HepG2 (cell line): ENCODE results near the gene BATF2. TPM values are rescaled to one million over a fixed set of nuclear protein-coding genes. Genes with fewer than 3 reads are reported as not detected.

Source experiments
- ATAC-seq: fragments of 200-7000 bp; cut with Tn5 transposase; 3 replicates; pipeline ENCODE4 v1.9.1; 2020; ENCODE audit warnings: mild to moderate bottlenecking, moderate library complexity
- BruUV-seq: library from RNA; stranded (reverse); fragments of 400-500 nt; replicated peaks from 2 replicates; lab custom pipeline; 2021; lab: Mats Ljungman, UMichigan
- CTCF ChIA-PET: fragments of 300-600 bp; formaldehyde crosslinking; extraction: SDS; loops from one replicate; lab custom pipeline; 2021; ENCODE audit warnings: low total read pairs, inconsistent platforms, low intra/inter-chr PET ratio; lab: Yijun Ruan, JAX
- POLR2A ChIA-PET: fragments of 350-600 bp; sonication (Branson Sonifier 250); formaldehyde crosslinking; loops from one replicate; lab custom pipeline; 2020; ENCODE audit warnings: antibody characterized with exemption, inconsistent platforms; lab: Yijun Ruan, JAX
- DNase-seq: peaks from one replicate; pipeline ENCODE4 v3.0.0-alpha.2; 2015; ENCODE audit warnings: low spot score
- FAIRE-seq: peaks from 3 replicates; lab custom pipeline; 2011; peaks lifted over from hg19 to GRCh38; lab: Jason Lieb, UNC
- H2AFZ ChIP-seq: one replicate; pipeline ENCODE4 v1.6.1; 2011; ENCODE audit warnings: low read length, inconsistent platforms
- H3K27ac ChIP-seq: fragments of 300-600 bp; 3 replicates; pipeline ENCODE4 v1.8.0; 2011; ENCODE audit warnings: mixed run types, mild to moderate bottlenecking, mixed read lengths, low read length, inconsistent platforms; ENCODE audit not compliant: insufficient read depth; ENCODE audit errors: extremely low read length
- H3K27me3 ChIP-seq, 2 experiments: fragments of 200-600 bp in 1 of 2; 2 replicates in 1 of 2; 3 replicates in 1 of 2; pipeline versions ENCODE4 v1.6.0 to v1.8.0; 2011; ENCODE audit warnings: low read length in 2 of 2, mild to moderate bottlenecking in 2 of 2, moderate library complexity in 2 of 2, inconsistent platforms in 1 of 2; ENCODE audit not compliant: insufficient read depth in 2 of 2, control insufficient read depth in 1 of 2
- H3K36me3 ChIP-seq, 2 experiments: fragments of 200-600 bp in 1 of 2; replicated peaks in 1 of 2; 2 replicates in 1 of 2; 3 replicates in 1 of 2; pipeline versions ENCODE4 v1.5.1 to v1.8.0; 2011; ENCODE audit warnings: low read length in 2 of 2, inconsistent platforms in 1 of 2; ENCODE audit not compliant: insufficient read depth in 2 of 2, control insufficient read depth in 1 of 2
- H3K4me1 ChIP-seq: 2 replicates; pipeline ENCODE4 v1.5.1; 2012; ENCODE audit warnings: low read length, inconsistent platforms; ENCODE audit not compliant: insufficient read depth
- H3K4me2 ChIP-seq: 2 replicates; pipeline ENCODE4 v1.6.0; 2011; ENCODE audit warnings: low read depth, low read length, inconsistent platforms
- H3K4me3 ChIP-seq, 3 experiments: fragments of 200-600 bp in 1 of 3; sonication (generic), shearing (Covaris generic) in 1 of 3; replicated peaks in 1 of 3; 2 replicates each; pipeline ENCODE4 v1.5.1; 2011 to 2016; ENCODE audit warnings: low read length in 3 of 3, inconsistent platforms in 2 of 3, low read depth in 2 of 3, mild to moderate bottlenecking in 2 of 3, control low read depth in 1 of 3, mixed read lengths in 1 of 3; ENCODE audit not compliant: insufficient read depth in 1 of 3
- H3K79me2 ChIP-seq: one replicate; pipeline ENCODE4 v1.6.1; 2011; ENCODE audit warnings: low read length, inconsistent platforms; ENCODE audit not compliant: insufficient read depth
- H3K9ac ChIP-seq: 2 replicates; pipeline ENCODE4 v1.6.0; 2011; ENCODE audit warnings: mild to moderate bottlenecking, low read depth, low read length, inconsistent platforms; ENCODE audit not compliant: insufficient read depth
- H3K9me3 ChIP-seq: 2 replicates; pipeline ENCODE4 v1.5.1; 2012; ENCODE audit warnings: mild to moderate bottlenecking, low read length
- H4K20me1 ChIP-seq: 2 replicates; pipeline ENCODE4 v1.6.0; 2011; ENCODE audit warnings: inconsistent platforms, mild to moderate bottlenecking, low read length, moderate library complexity; ENCODE audit not compliant: insufficient read depth
- DRAP1 ChIP-seq: IDR thresholded peaks from 2 replicates; pipeline ENCODE4 v1.6.1; 2016; ENCODE audit warnings: missing genetic modification reagents, missing compliant biosample characterization
- HDAC1 ChIP-seq: sonication (generic); formaldehyde crosslinking; IDR thresholded peaks from 2 replicates; pipeline ENCODE4 v1.5.1; 2020; ENCODE audit warnings: mild to moderate bottlenecking, missing genetic modification reagents
- HNF1B ChIP-seq: sonication (generic); formaldehyde crosslinking; IDR thresholded peaks from 2 replicates; pipeline ENCODE4 v1.5.1; 2020; ENCODE audit warnings: mild to moderate bottlenecking, moderate library complexity, missing genetic modification reagents
- MAFF ChIP-seq: IDR thresholded peaks from 2 replicates; pipeline ENCODE4 v1.6.1; 2011; ENCODE audit warnings: low read depth, low read length, improper control_type of control experiment
- MAFK ChIP-seq, 2 experiments: IDR thresholded peaks in 1 of 2; conservative IDR thresholded peaks in 1 of 2; 2 replicates each; pipeline ENCODE4 v1.6.1; 2011; ENCODE audit warnings: improper control_type of control experiment in 2 of 2, low read length in 2 of 2
- MTERF4 ChIP-seq: sonication (generic); formaldehyde crosslinking; IDR thresholded peaks from 2 replicates; pipeline ENCODE4 v1.8.0; 2023; ENCODE audit warnings: mild to moderate bottlenecking, missing genetic modification reagents
- NFYB ChIP-seq: sonication (generic); formaldehyde crosslinking; IDR thresholded peaks from 2 replicates; pipeline ENCODE4 v1.4.0; 2020; ENCODE audit warnings: missing genetic modification reagents
- NKX3-1 ChIP-seq: sonication (generic); formaldehyde crosslinking; IDR thresholded peaks from 2 replicates; pipeline ENCODE4 v1.5.0; 2020; ENCODE audit warnings: missing genetic modification reagents
- RARA ChIP-seq: IDR thresholded peaks from 2 replicates; pipeline ENCODE4 v1.6.1; 2016; ENCODE audit warnings: missing genetic modification reagents, missing compliant biosample characterization
- TCF7 ChIP-seq: sonication (generic); IDR thresholded peaks from 2 replicates; pipeline ENCODE4 v1.6.1; 2016; ENCODE audit warnings: antibody characterized with exemption, low read depth
- ZNF256 ChIP-seq: sonication (generic); formaldehyde crosslinking; conservative IDR thresholded peaks from 2 replicates; pipeline ENCODE4 v1.4.0; 2020; ENCODE audit warnings: missing genetic modification reagents
- ZNF362 ChIP-seq: sonication (generic); formaldehyde crosslinking; IDR thresholded peaks from 2 replicates; pipeline ENCODE4 v1.4.0; 2020; ENCODE audit warnings: missing genetic modification reagents, mild to moderate bottlenecking, borderline replicate concordance
- ZNF569 ChIP-seq: sonication (generic); formaldehyde crosslinking; IDR thresholded peaks from 2 replicates; pipeline ENCODE4 v1.5.0; 2020; ENCODE audit warnings: mild to moderate bottlenecking, missing genetic modification reagents, moderate library complexity, borderline replicate concordance
- ZNF720 ChIP-seq: sonication (generic); formaldehyde crosslinking; IDR thresholded peaks from 2 replicates; pipeline ENCODE4 v1.4.0; 2020; ENCODE audit warnings: missing genetic modification reagents
- WGBS: methylation state at CpG from one replicate; pipeline ENCODE4 v1.1.6; 2017; ENCODE audit warnings: low lambda C conversion rate; 5-methylcytosine and 5-hydroxymethylcytosine counted together
- in situ Hi-C: cut with HindIII; loops from 2 replicates; pipeline ENCODE4 v1.10.0; 2017; ENCODE audit warnings: low pct_unique_long_range_greater_than_20kb; ENCODE audit not compliant: extremely low pct_ligation_motif_present
- intact Hi-C: fragments of 100-400 bp; cut with micrococcal nuclease; formaldehyde crosslinking; loops from one replicate; pipeline ENCODE4 v1.10.0; 2022; ENCODE audit not compliant: unreplicated experiment
- polyA plus RNA-seq, 8 experiments: library from polyadenylated mRNA; depleted of rRNA in 3 of 8; stranded (reverse) in 7 of 8; unstranded in 1 of 8; fragments of >200 nt; fragmentation: Illumina TruSeq in 4 of 8; extraction: Trizol in 4 of 8; gene quantifications; 2 replicates each; pipeline versions ENCODE4 v1.2.1 to v1.2.3, GENCODE V29; 2011 to 2016; ENCODE audit warnings: low read depth in 4 of 8, missing spikeins in 1 of 8, mixed read lengths in 1 of 8; ENCODE audit not compliant: insufficient read depth in 1 of 8
- total RNA-seq, 5 experiments: library from RNA; depleted of rRNA; stranded (reverse); fragments of >200 nt; fragmentation: Illumina TruSeq; extraction: Trizol; gene quantifications; 2 replicates each; pipeline ENCODE4 v1.2.3, GENCODE V29; 2016; ENCODE audit warnings: low read depth in 1 of 5

The BATF2 gene
- total and polyA plus RNA-seq, 2 of the 13 experiments (the other 11 are each of a cell fraction or from before 2014, with no cell fraction given): 2.8 to 3.9 TPM

GRCh38 chr11:64990222-64990923 is 6.4 kb downstream of the BATF2 start:
- ChIA-PET POLR2A (interaction anchor here (2.4 kb wide), 1 partner anchor 8 kb away, joined by 9 read pairs; no protein-coding TSS in a partner anchor), CTCF (no interaction called here)
- Histone ChIP-seq H3K4me3 (no peak overlapping the region), H3K79me2 (no peaks in the 10 kb centered on the region), H3K27me3 (no peaks in the 10 kb centered on the region), H3K36me3 (no peaks in the 10 kb centered on the region; a peak in 1 of 5 replicates), H3K9me3 (no peaks in the 10 kb centered on the region), H2AFZ (no peak overlapping the region), H3K27ac (peak overlapping the region; percentile 12), H3K9ac (no peak overlapping the region), H3K4me1 (peaks cover 55% of the 10 kb centered on the region), H4K20me1 (no peaks in the 10 kb centered on the region), H3K4me2 (no peak overlapping the region)
- WGBS: 74% methylated on average over 15 of the region's 15 CpGs
- BruUV-seq: no TSS peak
- no peak for FAIRE-seq
- no peak for ATAC-seq
- DNase-seq: no peak
- in situ Hi-C loops: no loop called here
- intact Hi-C loops: no loop called here
- no peak for TF ChIP-seq ZNF362
- peak; percentile 67 for TF ChIP-seq RARA (CRISPR knock-in tag)
- TF ChIP-seq MAFF: peak; percentile 48; the same call in 1 of the 2 replicates
- TF ChIP-seq ZNF569 (CRISPR knock-in tag): no peak
- peak in 1 of 2 experiments; percentile 64; a peak in 3 of 4 replicates for TF ChIP-seq MAFK (conservative IDR thresholded peaks at IDR 0.05 in 1 of 2, IDR thresholded peaks at IDR 0.05 in 1 of 2; ENCODE audit: low read length in 2 of 2)

GRCh38 chr11:64989416-64989815 is 7.4 kb downstream of the BATF2 start:
- no peak overlapping the region for H2AFZ ChIP-seq
- H3K27me3 ChIP-seq: no peaks in the 10 kb centered on the region
- FAIRE-seq: no peak
- no peak for DNase-seq
- no peaks in the 10 kb centered on the region; a peak in 1 of 5 replicates for H3K36me3 ChIP-seq
- ATAC-seq: 0 out of 3 replicates have a peak, but pooled peaks have one; percentile 19
- POLR2A ChIA-PET: interaction anchor here (2.4 kb wide), 1 partner anchor 9 kb away, joined by 9 read pairs; no protein-coding TSS in a partner anchor
- WGBS: 97% methylated on average over 3 of the region's 13 CpGs
- no peak overlapping the region for H3K9ac ChIP-seq
- no peak overlapping the region for H3K4me2 ChIP-seq
- H3K9me3 ChIP-seq: no peaks in the 10 kb centered on the region
- no peaks in the 10 kb centered on the region for H4K20me1 ChIP-seq
- intact Hi-C loops: no loop called here
- CTCF ChIA-PET: no interaction called here
- BruUV-seq: no TSS peak
- in situ Hi-C loops: no loop called here
- H3K27ac ChIP-seq: peak overlapping the region; percentile 3
- no peak overlapping the region for H3K4me3 ChIP-seq
- no peaks in the 10 kb centered on the region for H3K79me2 ChIP-seq
- H3K4me1 ChIP-seq: peaks cover 49% of the 10 kb centered on the region
- TF ChIP-seq ZNF720 (no peak), DRAP1 (CRISPR knock-in tag) (no peak), MTERF4 (CRISPR knock-in tag) (no peak), NKX3-1 (CRISPR knock-in tag) (no peak), HDAC1 (CRISPR knock-in tag) (no peak), HNF1B (CRISPR knock-in tag) (no peak), ZNF256 (CRISPR knock-in tag) (no peak), NFYB (no peak), TCF7 (no peak)
